OCI-LY3 (cell line): ENCODE results near the gene ABI2.

Experiments
- CTCF ChIP-seq: fragments of 200-600, 300-600 bp; sonication (generic); IDR thresholded peaks from 2 replicates; pipeline ENCODE4 v1.5.1; 2014; ENCODE audit warnings: antibody characterized with exemption, low read length, low read depth
- EZH2phosphoT487 ChIP-seq: fragments of 200-600 bp; shearing (Covaris generic); IDR thresholded peaks from 2 replicates; pipeline ENCODE4 v1.6.1; 2018; ENCODE audit warnings: antibody characterized with exemption, mixed run types, low read depth

GRCh38 chr2:203451011-203451410, 122.8 kb downstream of the ABI2 start:
- no peak for TF ChIP-seq CTCF
- TF ChIP-seq EZH2phosphoT487 = no peak
